AG04450 (cell line): ENCODE measurements around the gene PTPRCAP. TPM values are rescaled to one million over a fixed set of nuclear protein-coding genes. Genes with fewer than 3 reads are reported as not detected.
"Not testable (repeated sequence)": the region's sequence is repeated elsewhere in the genome, so short reads cannot be mapped to it uniquely, and the experiment has no call there.

Experiments
- CTCF ChIA-PET: fragments of 300-600, 350-600 bp; formaldehyde crosslinking; extraction: SDS; loops from one replicate; lab custom pipeline; 2022; ENCODE audit warnings: antibody characterized with exemption, inconsistent platforms; lab: Charles Lee
- POLR2A ChIA-PET: fragments of 350-600 bp; formaldehyde crosslinking; extraction: SDS; loops from one replicate; lab custom pipeline; 2021; ENCODE audit warnings: antibody characterized with exemption, inconsistent platforms; lab: Yijun Ruan, JAX
- DNase-seq: peaks from one replicate; pipeline ENCODE4 v3.0.0-alpha.2; 2011; ENCODE audit warnings: low read depth, low spot score
- H3K27ac ChIP-seq: one replicate; pipeline ENCODE4 v1.5.1; 2012; ENCODE audit warnings: low read depth, low read length, control low read depth
- H3K27me3 ChIP-seq: one replicate; pipeline ENCODE4 v1.6.0; 2012; ENCODE audit warnings: low read length; ENCODE audit not compliant: control insufficient read depth, insufficient read depth
- H3K4me3 ChIP-seq: 2 replicates; pipeline ENCODE4 v1.5.1; 2011; ENCODE audit warnings: mild to moderate bottlenecking, low read depth, low read length, control low read depth
- H3K9me3 ChIP-seq: 2 replicates; pipeline ENCODE4 v1.5.1; 2012; ENCODE audit warnings: low read length; ENCODE audit not compliant: control insufficient read depth, insufficient read depth
- polyA plus RNA-seq: library from polyadenylated mRNA; depleted of rRNA; stranded (reverse); fragments of >200 nt; gene quantifications from 2 replicates; pipeline ENCODE4 v1.2.3, GENCODE V29; 2011
- TF ChIP-seq, protein P1 (sequence below): IDR thresholded peaks from 2 replicates; pipeline ENCODE4 v1.5.1; 2011; ENCODE audit warnings: low read depth, low read length, control low read depth, inconsistent platforms

The PTPRCAP gene
- polyA plus RNA-seq, 1 experiment: 0.07 TPM

DNA sequence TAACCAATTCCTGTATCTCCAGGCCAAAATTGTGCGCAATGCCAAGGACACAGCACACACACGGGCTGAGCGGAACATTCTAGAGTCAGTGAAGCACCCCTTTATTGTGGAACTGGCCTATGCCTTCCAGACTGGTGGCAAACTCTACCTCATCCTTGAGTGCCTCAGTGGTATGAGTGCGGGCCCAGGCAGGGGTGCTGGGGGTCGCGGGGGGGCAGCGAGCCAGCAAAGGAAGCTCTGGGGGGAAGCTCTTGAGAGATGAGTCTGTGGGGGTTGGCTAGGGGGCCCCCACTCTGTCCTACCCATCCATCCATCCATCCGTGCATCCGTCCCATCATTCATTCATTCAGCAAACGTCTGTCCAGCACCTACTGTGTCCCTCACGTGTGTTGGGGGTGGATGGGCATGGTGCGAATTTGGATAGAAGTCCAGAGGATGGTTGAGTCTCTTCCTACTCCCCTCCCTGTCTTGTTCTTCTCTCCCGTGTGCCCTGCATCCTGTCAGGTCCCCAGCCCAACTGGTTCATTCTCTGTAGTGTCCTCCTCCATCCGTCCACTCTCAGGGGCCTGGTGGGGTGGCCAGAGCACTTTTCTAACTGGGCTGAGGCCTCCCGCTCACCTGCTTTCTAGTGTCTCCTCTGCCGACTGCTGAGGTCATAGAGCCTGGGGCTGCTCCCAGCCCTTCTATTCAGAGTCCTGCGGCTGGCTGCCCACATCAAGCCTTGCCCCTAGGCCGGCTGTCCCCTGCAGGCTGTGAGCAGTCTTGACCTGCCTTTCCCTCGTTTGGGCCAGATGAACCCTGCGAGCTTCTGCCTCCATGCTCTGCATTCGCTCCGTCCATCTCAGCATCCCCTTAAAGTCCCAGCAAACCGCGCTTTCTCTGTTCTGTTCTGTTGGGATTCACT, 5.9 kb downstream of the PTPRCAP start:
- no peak for DNase-seq
- no peak overlapping the region for H3K4me3 ChIP-seq
- CTCF ChIA-PET: no interaction called here
- H3K27me3 ChIP-seq: no peaks in the 10 kb centered on the region
- no peaks in the 10 kb centered on the region for H3K9me3 ChIP-seq
- TF ChIP-seq, protein P1, sequence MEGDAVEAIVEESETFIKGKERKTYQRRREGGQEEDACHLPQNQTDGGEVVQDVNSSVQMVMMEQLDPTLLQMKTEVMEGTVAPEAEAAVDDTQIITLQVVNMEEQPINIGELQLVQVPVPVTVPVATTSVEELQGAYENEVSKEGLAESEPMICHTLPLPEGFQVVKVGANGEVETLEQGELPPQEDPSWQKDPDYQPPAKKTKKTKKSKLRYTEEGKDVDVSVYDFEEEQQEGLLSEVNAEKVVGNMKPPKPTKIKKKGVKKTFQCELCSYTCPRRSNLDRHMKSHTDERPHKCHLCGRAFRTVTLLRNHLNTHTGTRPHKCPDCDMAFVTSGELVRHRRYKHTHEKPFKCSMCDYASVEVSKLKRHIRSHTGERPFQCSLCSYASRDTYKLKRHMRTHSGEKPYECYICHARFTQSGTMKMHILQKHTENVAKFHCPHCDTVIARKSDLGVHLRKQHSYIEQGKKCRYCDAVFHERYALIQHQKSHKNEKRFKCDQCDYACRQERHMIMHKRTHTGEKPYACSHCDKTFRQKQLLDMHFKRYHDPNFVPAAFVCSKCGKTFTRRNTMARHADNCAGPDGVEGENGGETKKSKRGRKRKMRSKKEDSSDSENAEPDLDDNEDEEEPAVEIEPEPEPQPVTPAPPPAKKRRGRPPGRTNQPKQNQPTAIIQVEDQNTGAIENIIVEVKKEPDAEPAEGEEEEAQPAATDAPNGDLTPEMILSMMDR: no peak
- H3K27ac ChIP-seq: no peak overlapping the region
- POLR2A ChIA-PET: interaction anchor here (0.7 kb wide), 1 partner anchor 13 kb away, joined by 7 read pairs; no protein-coding TSS in a partner anchor

DNA sequence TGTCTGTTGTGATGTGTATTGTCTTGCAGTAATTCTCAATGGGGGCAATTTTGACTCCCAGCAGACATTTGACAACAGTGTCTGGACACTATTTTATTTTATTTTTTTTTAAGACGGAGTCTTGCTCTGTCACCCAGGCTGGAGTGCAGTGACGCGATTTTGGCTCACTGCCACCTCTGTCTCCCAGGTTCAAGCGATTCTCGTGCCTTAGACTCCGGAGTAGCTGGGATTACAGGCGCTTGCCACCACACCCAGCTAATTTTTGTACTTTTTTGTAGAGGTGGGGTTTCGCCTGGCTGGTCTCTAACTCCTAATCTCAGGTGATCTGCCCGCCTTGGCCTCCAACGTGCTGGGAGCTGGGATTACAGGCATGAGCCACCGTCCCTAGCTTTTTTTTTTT, 7.8 kb downstream of the PTPRCAP start:
- TF ChIP-seq, protein P1: no peak
- Histone ChIP-seq H3K9me3 (no peaks in the 10 kb centered on the region), H3K4me3 (0 out of 2 replicates have a peak overlapping the region, but pooled peaks have one; percentile 96), H3K27ac (no peak overlapping the region), H3K27me3 (no peaks in the 10 kb centered on the region)
- CTCF ChIA-PET: interaction anchor here (1.6 kb wide), 1 partner anchor 79 kb away, joined by 4 read pairs; no protein-coding TSS in a partner anchor
- POLR2A ChIA-PET: no interaction called here
- DNase-seq: no peak

- Histone ChIP-seq H3K9me3 (no peaks in the 10 kb centered on the region), H3K27ac (no peak overlapping the region), H3K4me3 (peak overlapping the region; percentile 96), H3K27me3 (no peaks in the 10 kb centered on the region)
- ChIA-PET POLR2A (interaction anchor here (0.7 to 1.0 kb wide), 2 partner anchors 54 to 72 kb away, joined by 3 read pairs; partner anchors contain the start of gene AIP), CTCF (interaction anchor here (1.6 to 2.4 kb wide), 2 partner anchors 28 to 78 kb away, joined by 4 to 9 read pairs; partner anchors contain the start of gene PPP1CA)
- DNase-seq: no peak
- TF ChIP-seq, protein P1: no peak
These were observed 8.3 kb downstream of the PTPRCAP start for GRCh38 chr11:67429038-67429668.

- ChIA-PET CTCF (interaction anchor here (1.6 to 2.4 kb wide), 2 partner anchors 27 to 77 kb away, joined by 4 to 9 read pairs; partner anchors contain the start of gene PPP1CA), POLR2A (interaction anchor here (0.7 to 1.0 kb wide), 5 partner anchors 10 to 71 kb away, joined by 3 read pairs; partner anchors contain the start of genes AIP, PPP1CA and PTPRCAP)
- TF ChIP-seq, protein P1: no peak
- DNase-seq: peak; percentile 89
- H3K27ac ChIP-seq: peak within 1 kb of the TSS; percentile 39
- H3K9me3 ChIP-seq: no peaks in the 10 kb centered on the region
- peak within 1 kb of the TSS; percentile 96 for H3K4me3 ChIP-seq
- no peaks in the 10 kb centered on the region for H3K27me3 ChIP-seq
These were observed 9.2 kb downstream of the PTPRCAP start, which contains the start of gene RPS6KB2 for GRCh38 chr11:67428052-67429001. RPS6KB2 (plus strand) TSS chr11:67428494; CDS start chr11:67428546, 52 bp downstream.

DNA sequence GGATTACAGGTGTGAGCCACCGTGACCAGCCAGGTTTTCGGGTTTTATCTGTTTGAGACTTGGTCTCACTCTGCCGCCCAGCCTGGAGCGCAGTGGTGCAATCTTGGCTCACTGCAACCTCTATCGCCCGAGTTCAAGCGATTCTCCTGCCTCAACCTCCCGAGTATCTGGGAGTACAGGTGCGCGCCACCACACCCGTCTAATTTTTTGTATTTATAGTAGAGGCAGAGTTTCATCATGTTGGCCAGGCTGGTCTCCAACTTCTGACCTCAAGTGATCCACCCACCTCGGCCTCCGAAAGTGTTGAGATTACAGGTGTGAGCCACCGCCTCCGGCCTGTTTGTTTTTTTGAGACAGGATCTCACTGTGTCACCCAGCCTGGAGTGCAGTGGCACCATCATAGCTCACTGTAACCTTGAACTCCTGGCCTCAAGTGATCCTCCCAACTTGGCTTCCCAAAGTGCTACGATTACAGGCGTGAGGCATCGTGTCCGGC, 10.1 kb downstream of the PTPRCAP start:
- not testable (repeated sequence) for H3K9me3 ChIP-seq, H3K27me3 ChIP-seq, DNase-seq
- H3K27ac ChIP-seq: peak overlapping the region; percentile 39
- ChIA-PET POLR2A (interaction anchor here (0.9 kb wide), 1 partner anchor 27 kb away, joined by 3 read pairs; no protein-coding TSS in a partner anchor), CTCF (interaction anchor here (2.4 kb wide), 1 partner anchor 26 kb away, joined by 9 read pairs; the partner anchor contains the start of gene PPP1CA)
- H3K4me3 ChIP-seq: peak overlapping the region; percentile 96
